ENCODE data around the gene SLC38A5.

- TF ChIP-seq CTCF (IDR thresholded peaks at IDR 0.05) (no peak), POLR2A (IDR thresholded peaks at IDR 0.05; ENCODE audit: low read depth) (no peak), POLR2AphosphoS5 (IDR thresholded peaks at IDR 0.05) (no peak)
Measured at GRCh38 chrX:48509619-48510018, 39.6 kb upstream of the SLC38A5 start.

All from esophagus muscularis mucosa (tissue), 3 donors.